ENCODE measurements around the gene ARPC1A.
"Not testable (repeated sequence)": the region's sequence is repeated elsewhere in the genome, so short reads cannot be mapped to it uniquely, and the experiment has no call there.

Gene ARPC1A

DNA sequence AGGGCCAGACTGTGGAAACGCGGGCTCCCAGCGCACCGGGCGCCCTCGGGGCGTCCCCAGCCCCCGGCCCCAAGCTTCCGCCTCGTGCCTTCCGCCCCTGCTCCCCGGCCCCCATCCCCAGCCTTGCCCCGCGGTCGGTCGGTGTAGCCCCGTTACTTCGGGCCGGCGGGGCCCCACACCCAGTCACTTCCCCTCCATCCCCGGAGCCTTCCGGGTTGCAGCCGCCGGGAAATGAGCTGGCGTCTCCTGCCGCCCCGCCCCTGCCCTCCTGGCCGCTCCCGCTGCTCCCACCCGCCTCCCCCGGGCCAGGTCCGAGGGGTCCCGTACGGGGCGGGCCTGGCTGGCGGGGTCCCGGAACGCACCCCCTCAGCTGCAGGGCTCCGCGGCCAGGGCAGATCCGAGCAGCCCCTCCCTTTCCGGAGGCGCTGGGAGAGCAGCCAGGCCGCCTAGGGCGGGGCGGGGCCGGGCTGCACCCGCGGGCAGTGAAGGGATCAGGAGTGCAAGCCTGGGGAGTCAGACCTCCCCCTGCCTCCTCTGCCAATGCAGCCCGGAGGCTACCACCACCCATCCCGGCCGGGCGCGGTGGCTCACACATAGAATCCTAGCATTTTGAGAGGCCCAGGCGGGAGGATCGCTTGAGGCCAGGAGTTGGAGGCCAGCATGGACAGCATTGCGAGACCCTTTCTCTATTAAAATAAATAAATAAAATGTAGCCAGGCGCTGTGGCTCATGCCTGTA is 49.5 kb downstream of the ARPC1A start:
- TF ChIP-seq, protein P1, sequence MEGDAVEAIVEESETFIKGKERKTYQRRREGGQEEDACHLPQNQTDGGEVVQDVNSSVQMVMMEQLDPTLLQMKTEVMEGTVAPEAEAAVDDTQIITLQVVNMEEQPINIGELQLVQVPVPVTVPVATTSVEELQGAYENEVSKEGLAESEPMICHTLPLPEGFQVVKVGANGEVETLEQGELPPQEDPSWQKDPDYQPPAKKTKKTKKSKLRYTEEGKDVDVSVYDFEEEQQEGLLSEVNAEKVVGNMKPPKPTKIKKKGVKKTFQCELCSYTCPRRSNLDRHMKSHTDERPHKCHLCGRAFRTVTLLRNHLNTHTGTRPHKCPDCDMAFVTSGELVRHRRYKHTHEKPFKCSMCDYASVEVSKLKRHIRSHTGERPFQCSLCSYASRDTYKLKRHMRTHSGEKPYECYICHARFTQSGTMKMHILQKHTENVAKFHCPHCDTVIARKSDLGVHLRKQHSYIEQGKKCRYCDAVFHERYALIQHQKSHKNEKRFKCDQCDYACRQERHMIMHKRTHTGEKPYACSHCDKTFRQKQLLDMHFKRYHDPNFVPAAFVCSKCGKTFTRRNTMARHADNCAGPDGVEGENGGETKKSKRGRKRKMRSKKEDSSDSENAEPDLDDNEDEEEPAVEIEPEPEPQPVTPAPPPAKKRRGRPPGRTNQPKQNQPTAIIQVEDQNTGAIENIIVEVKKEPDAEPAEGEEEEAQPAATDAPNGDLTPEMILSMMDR (conservative IDR thresholded peaks at IDR 0.05; ENCODE audit: control insufficient read depth, insufficient read depth, low read depth, low read length) = no peak
- peak; percentile 65 for DNase-seq (ENCODE audit: low read depth)
- H3K4me3 ChIP-seq (ENCODE audit: control insufficient read depth, low read depth, low read length) = peak overlapping the region; percentile 70

DNA sequence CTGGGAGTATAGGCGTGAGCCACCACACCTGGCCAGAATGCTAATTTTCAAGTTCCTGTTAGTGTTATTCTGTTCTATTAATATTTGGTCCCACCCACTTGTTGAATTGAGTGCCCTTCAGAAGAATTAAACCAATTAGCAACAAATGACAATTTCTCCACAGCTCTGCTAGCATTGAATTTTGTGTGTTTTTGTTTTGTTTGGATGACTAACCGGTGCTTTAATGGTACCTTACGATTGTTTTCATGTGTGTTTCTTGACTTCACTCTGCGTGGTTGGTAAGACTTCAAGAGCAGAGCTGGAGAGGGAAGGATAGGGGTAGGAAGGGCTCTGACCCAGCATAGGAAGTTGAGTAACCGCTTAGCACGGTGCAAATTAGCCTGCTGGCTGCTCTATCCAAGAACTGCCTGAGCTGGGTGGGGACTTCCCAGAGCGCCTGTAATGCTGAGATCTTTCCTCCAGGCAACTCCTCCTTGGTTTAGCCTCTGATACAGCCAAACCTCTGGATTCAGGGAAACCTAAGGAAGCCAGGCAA is 53.4 kb downstream of the ARPC1A start:
- H3K4me3 ChIP-seq (ENCODE audit: control insufficient read depth, low read depth, low read length) = peak overlapping the region; percentile 27
- peak; percentile 98 for DNase-seq (ENCODE audit: low read depth)
- TF ChIP-seq, protein P1 (conservative IDR thresholded peaks at IDR 0.05; ENCODE audit: control insufficient read depth, insufficient read depth, low read depth, low read length) = peak; percentile 1

DNA sequence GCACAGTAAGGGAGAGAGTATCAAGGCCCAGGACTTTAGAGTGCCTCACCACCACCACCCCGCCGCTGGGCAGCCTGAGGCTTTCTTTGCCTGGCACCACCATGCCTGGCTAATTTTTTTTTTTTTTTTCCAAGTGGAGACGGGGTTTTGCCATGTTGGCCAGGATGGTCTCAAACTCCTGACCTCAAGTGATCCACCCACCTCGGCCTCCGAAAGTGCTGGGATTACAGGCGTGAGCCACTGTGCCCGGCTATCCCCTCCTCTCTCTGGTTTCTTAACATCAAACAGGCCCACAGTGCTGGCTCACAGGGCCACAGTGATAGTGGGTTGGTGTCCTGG is 54.0 kb downstream of the ARPC1A start:
- peak overlapping the region; percentile 27 for H3K4me3 ChIP-seq (ENCODE audit: control insufficient read depth, low read depth, low read length)
- not testable (repeated sequence) for DNase-seq (ENCODE audit: low read depth)

DNA sequence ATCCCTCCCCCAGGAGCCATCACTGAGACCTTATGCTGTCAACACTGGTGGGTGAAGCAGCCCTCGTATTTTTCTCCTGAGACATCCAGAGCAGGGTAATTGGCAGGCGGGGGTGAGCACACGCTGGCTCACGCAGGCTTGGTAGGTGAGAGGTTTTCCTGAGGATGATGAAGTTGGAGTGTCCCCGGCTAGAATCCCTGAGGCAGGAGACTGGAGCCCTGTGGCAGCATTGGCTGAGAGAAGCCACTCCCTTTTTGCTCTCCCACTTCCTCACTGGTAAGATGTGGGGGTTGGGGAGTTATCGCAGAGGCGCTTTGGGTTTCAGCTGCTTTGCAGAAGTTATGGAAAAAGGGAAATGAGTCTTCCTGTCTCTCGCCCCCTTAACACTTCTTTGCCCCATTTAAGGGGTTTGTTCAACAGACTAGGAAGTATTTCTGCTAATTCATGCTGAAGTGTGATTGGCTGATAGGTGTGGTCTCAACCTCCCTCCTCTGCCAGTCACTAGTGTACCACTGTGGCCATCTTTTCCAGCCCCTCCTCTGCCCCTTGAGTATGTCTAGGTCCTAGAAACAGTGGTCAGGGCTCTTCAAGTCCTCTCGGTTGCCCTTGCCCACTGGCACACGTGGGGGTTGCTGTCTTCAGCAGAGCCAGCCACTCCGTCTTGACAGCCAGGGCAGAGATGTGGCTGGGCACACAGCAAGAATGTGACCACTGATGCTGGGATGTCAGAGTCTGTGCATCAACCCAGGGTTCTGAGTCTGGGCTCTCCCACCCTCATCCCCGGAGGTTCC is 54.5 kb downstream of the ARPC1A start:
- peak; percentile 88 for DNase-seq (ENCODE audit: low read depth)
- TF ChIP-seq, protein P1 (conservative IDR thresholded peaks at IDR 0.05; ENCODE audit: control insufficient read depth, insufficient read depth, low read depth, low read length) = no peak
- no peak overlapping the region for H3K4me3 ChIP-seq (ENCODE audit: control insufficient read depth, low read depth, low read length)

DNA sequence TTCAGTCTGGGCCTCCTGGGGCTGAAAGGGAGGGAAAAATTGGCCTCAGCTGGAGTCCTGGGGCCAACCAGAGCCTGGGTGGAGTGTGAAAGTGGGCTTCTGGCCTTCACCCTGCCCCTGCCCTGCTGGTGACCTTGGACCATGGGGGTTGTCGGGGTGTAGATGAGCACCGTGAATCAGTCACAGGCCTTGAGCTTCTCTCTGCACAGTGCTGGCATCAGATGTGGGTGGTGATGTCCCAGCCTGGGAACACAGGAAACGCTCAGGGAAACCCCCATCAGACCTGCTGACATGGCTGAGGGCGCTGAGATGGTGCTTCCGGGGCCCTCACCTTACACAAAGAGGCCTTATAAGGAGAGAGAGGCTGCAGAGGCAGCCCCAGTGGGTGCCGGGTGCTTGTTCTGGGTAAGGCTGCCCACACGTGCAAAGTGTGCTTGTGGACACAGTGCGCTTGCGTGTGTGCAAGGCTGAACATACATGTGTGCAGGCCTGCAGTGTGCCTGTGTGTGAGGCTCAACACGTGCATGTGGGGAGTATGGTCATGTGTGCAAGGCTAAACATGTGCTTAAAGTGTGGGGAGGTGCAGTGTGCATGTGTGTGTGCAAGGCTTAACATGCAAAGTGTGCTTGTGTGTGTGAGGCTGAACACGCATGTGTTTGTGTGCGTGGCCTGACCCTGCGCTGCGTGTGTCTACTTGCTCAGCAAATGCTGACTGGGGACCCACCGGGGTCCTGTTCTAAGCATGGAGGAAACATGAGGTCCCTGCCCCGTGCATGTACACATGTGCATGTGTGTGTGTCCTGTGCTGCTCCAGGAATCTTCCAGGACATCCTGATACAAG is 55.3 kb downstream of the ARPC1A start:
- no peak for DNase-seq (ENCODE audit: low read depth)
- no peak overlapping the region for H3K4me3 ChIP-seq (ENCODE audit: control insufficient read depth, low read depth, low read length)
- TF ChIP-seq, protein P1 (conservative IDR thresholded peaks at IDR 0.05; ENCODE audit: control insufficient read depth, insufficient read depth, low read depth, low read length) = no peak

DNA sequence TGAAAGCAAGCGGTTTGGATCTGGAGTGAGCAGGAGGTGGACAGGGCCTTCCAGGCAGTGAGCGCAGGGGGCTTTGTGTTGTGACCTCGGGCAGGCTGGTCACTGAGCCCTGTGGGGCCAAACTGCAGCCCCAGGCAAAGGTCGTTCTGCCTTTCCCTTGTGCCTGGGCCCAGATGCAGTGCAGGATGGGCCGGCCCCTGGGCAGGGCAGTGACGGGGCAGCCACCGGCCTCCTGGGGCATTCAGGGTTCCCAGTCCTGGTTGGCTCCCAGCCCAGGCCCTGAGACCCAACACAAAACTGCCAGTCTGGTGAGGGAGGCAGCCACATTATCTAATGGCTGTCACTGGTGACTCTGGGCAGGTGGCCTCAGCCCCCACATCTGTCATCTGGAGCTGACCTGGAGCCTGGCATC is 56.0 kb downstream of the ARPC1A start:
- no peak for DNase-seq (ENCODE audit: low read depth)

More for the DNA sequence above, 56.0 kb downstream of the ARPC1A start:
- TF ChIP-seq, protein P1 (conservative IDR thresholded peaks at IDR 0.05; ENCODE audit: control insufficient read depth, insufficient read depth, low read depth, low read length) = no peak
- H3K4me3 ChIP-seq (ENCODE audit: control insufficient read depth, low read depth, low read length) = no peak overlapping the region
